Progenitor cell of endocrine pancreas (in vitro differentiated cells): ENCODE results near the gene CAMK2D. TPM values are rescaled to one million over a fixed set of nuclear protein-coding genes. Genes with fewer than 3 reads are reported as not detected.

Experiments used
- DNase-seq: peaks from one replicate; pipeline ENCODE4 v3.0.0; 2021; ENCODE audit warnings: low spot score; ENCODE audit not compliant: unreplicated experiment
- H3K27ac Mint-ChIP-seq: 2 replicates; pipeline ENCODE4 v1.8.0; 2021; ENCODE audit warnings: mild to moderate bottlenecking, moderate library complexity, mixed read lengths
- H3K27me3 Mint-ChIP-seq: 2 replicates; pipeline ENCODE4 v1.8.0; 2021; ENCODE audit warnings: mixed read lengths
- H3K36me3 Mint-ChIP-seq: 2 replicates; pipeline ENCODE4 v1.8.0; 2022; ENCODE audit warnings: mixed read lengths; ENCODE audit not compliant: insufficient read depth
- H3K4me1 Mint-ChIP-seq: 2 replicates; pipeline ENCODE4 v1.8.0; 2021; ENCODE audit warnings: low read depth, mixed read lengths
- H3K4me3 Mint-ChIP-seq: 2 replicates; pipeline ENCODE4 v1.8.0; 2021; ENCODE audit warnings: low read depth, mild to moderate bottlenecking, moderate library complexity, mixed read lengths
- H3K9me3 Mint-ChIP-seq: 2 replicates; pipeline ENCODE4 v1.8.0; 2021; ENCODE audit warnings: low read depth, mixed read lengths
- total RNA-seq: library from RNA; stranded (reverse); gene quantifications from 2 replicates; pipeline ENCODE4 v1.2.1, GENCODE V29; 2021
- TF ChIP-seq, protein P1 (sequence below): fragments of 200-600 bp; sonication (generic); IDR thresholded peaks from one replicate; pipeline ENCODE4 v1.5.0; 2021; ENCODE audit warnings: antibody characterized with exemption, mild to moderate bottlenecking; ENCODE audit not compliant: unreplicated experiment

Gene CAMK2D
- total RNA-seq, 1 donor from 2014 or later: 74.4 TPM

DNA sequence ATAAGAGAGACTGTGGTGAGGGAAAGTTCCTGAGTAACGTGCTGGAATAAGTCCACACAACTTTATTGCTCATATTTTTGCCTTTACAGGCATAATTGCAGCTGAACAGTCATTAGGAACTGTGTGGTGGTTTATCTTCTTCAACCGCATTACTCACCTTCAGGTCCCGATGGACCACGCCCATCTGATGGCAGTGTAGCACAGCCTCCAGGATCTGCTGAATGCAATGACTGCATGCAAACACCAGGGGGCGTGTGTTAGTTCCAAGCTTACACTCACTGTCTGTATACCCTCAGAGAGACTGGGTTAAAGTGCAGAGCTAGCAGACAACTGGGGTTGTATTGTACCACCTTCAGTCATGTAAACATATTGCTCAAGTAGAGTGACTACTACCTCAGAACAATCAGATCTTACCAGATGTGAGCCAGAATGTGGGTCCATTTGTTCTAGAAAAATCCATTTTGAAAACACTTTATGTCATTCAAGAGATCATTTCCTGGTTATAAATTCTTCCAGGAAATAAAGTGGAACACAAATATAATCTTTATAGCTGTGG, 214.0 kb downstream of the CAMK2D start:
- Mint-ChIP-seq H3K36me3 (peaks cover 14% of the 10 kb centered on the region), H3K4me3 (no peak overlapping the region), H3K27me3 (no peaks in the 10 kb centered on the region)

DNA sequence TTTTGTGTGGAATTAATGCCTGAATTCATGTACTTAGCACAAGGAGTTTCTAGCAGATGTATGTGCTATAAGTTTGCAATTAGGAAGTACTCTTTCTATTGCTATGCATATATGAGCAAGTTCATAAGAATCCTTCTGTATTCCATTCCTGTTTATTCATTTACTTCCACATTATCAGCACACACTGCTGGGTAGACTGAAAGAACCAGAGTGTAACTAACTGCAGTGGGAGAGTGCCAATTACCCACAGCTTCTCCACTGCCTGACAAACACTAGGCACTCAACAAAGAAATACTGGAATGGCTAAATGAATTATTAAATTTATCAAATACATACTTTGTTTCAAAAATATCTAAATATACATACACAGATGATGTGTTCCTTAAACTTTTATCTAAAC, 219.6 kb downstream of the CAMK2D start:
- Mint-ChIP-seq H3K36me3 (peaks cover 9% of the 10 kb centered on the region), H3K4me1 (peaks cover 10% of the 10 kb centered on the region)

More for the DNA sequence above, 214.0 kb downstream of the CAMK2D start:
- H3K27ac Mint-ChIP-seq: peak overlapping the region; percentile 60
- no peaks in the 10 kb centered on the region for H3K9me3 Mint-ChIP-seq
- H3K4me1 Mint-ChIP-seq: peaks cover 17% of the 10 kb centered on the region
- TF ChIP-seq, protein P1, sequence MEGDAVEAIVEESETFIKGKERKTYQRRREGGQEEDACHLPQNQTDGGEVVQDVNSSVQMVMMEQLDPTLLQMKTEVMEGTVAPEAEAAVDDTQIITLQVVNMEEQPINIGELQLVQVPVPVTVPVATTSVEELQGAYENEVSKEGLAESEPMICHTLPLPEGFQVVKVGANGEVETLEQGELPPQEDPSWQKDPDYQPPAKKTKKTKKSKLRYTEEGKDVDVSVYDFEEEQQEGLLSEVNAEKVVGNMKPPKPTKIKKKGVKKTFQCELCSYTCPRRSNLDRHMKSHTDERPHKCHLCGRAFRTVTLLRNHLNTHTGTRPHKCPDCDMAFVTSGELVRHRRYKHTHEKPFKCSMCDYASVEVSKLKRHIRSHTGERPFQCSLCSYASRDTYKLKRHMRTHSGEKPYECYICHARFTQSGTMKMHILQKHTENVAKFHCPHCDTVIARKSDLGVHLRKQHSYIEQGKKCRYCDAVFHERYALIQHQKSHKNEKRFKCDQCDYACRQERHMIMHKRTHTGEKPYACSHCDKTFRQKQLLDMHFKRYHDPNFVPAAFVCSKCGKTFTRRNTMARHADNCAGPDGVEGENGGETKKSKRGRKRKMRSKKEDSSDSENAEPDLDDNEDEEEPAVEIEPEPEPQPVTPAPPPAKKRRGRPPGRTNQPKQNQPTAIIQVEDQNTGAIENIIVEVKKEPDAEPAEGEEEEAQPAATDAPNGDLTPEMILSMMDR: peak; percentile 94
- peak; percentile 60 for DNase-seq

DNA sequence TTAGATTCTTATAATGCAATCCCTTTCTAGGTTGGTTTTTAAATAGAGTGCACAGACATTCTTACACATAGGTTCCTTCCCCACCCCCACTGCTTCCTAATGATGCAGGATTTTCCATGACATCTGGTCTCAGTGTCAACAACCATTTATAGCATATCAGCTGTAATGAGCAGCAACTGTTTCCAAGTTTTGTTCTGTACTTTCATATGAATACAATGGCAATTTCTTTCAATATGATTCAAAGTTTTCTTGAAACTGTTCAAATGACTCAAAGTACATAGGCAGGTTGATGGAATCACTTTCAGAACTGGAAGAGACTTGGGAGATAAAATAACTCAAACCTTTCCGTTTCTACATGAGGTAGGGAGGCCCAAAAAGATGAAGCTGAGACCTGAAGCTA, 220.7 kb downstream of the CAMK2D start:
- no peaks in the 10 kb centered on the region for H3K9me3 Mint-ChIP-seq
- no peak overlapping the region for H3K4me3 Mint-ChIP-seq
- H3K27ac Mint-ChIP-seq: no peak overlapping the region
- TF ChIP-seq, protein P1: no peak
- peaks cover 12% of the 10 kb centered on the region for H3K36me3 Mint-ChIP-seq
- H3K27me3 Mint-ChIP-seq: no peaks in the 10 kb centered on the region
- peaks cover 10% of the 10 kb centered on the region for H3K4me1 Mint-ChIP-seq
- no peak for DNase-seq

More for the DNA sequence above, 219.6 kb downstream of the CAMK2D start:
- TF ChIP-seq, protein P1: no peak
- Mint-ChIP-seq H3K4me3 (no peak overlapping the region), H3K27ac (no peak overlapping the region), H3K27me3 (no peaks in the 10 kb centered on the region), H3K9me3 (no peaks in the 10 kb centered on the region)
- no peak for DNase-seq

DNA sequence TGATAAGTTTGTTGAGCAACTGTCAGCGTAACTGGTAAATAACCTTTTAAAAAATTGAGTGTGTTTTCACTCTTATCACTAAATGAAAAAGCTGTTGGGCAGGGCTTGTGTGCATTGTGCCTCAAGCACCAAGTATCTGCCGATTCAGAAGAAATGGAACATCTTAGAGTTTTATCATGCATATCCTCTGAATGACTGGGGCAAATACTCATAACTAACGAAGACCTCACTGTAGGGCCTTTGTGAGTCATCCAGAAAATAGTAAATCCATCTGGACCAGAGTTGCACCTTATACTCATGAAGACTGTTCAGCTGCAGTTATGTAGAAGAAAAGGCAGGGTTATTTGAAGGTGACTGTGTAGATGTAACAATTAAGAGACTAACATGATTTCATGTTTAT, 222.1 kb downstream of the CAMK2D start:
- no peak for DNase-seq
- no peaks in the 10 kb centered on the region for H3K27me3 Mint-ChIP-seq
- no peak overlapping the region for H3K27ac Mint-ChIP-seq
- peaks cover 10% of the 10 kb centered on the region for H3K4me1 Mint-ChIP-seq
- H3K4me3 Mint-ChIP-seq: no peak overlapping the region
- no peaks in the 10 kb centered on the region for H3K9me3 Mint-ChIP-seq
- TF ChIP-seq, protein P1: no peak
- peaks cover 12% of the 10 kb centered on the region for H3K36me3 Mint-ChIP-seq

DNA sequence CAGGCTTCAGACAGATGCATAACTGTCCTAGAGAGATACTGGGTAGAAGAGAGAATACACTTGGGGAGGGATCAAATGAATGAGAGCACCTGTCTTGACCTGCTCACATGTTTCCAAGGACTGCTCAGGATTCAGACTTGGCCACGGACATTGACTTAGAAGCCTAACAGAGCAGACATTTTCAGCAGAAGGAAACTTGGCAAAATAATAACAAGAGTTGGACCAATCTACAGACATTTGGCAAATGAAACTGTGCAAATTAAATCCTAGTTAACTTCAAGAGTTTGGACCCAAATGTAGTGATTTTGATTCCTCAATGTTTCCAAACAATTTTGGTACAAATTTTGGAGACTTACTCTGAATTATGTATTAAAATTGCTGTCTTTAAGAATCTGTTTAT, 223.9 kb downstream of the CAMK2D start:
- H3K27me3 Mint-ChIP-seq: no peaks in the 10 kb centered on the region
- peaks cover 9% of the 10 kb centered on the region for H3K36me3 Mint-ChIP-seq
- peaks cover 10% of the 10 kb centered on the region for H3K4me1 Mint-ChIP-seq
- no peaks in the 10 kb centered on the region for H3K9me3 Mint-ChIP-seq
- H3K27ac Mint-ChIP-seq: no peak overlapping the region
- DNase-seq: no peak
- TF ChIP-seq, protein P1: no peak
- no peak overlapping the region for H3K4me3 Mint-ChIP-seq
